Neural cell (in vitro differentiated cells): ENCODE measurements around the gene GORASP2. TPM values are rescaled to one million over a fixed set of nuclear protein-coding genes. Genes with fewer than 3 reads are reported as not detected.

Experiments used
- H2AFZ ChIP-seq: fragments of 200-600, 300-800 bp; sonication (generic), shearing (Covaris generic); 2 replicates; pipeline ENCODE4 v1.6.0; 2014; ENCODE audit warnings: low read depth, mild to moderate bottlenecking, antibody characterized with exemption, low read length, moderate library complexity
- H3F3A ChIP-seq: fragments of 200-600 bp; shearing (Covaris generic); 2 replicates; pipeline ENCODE4 v1.6.1; 2016; ENCODE audit warnings: mild to moderate bottlenecking, moderate library complexity, mixed read lengths, antibody characterized with exemption, low read length; ENCODE audit not compliant: insufficient read depth, poor library complexity, severe bottlenecking
- H3K27ac ChIP-seq: fragments of 200-600, 300-800 bp; sonication (generic), shearing (Covaris generic); 2 replicates; pipeline ENCODE4 v1.5.1; 2014; ENCODE audit warnings: mild to moderate bottlenecking, low read length, moderate library complexity
- H3K27me3 ChIP-seq: fragments of 300-800, 200-600 bp; sonication (generic), shearing (Covaris generic); 2 replicates; pipeline ENCODE4 v1.6.0; 2014; ENCODE audit warnings: mild to moderate bottlenecking, low read depth, low read length, moderate library complexity; ENCODE audit not compliant: insufficient read depth
- H3K36me3 ChIP-seq: fragments of 300-800, 200-600 bp; sonication (generic), shearing (Covaris generic); 2 replicates; pipeline ENCODE4 v1.5.1; 2014; ENCODE audit warnings: mild to moderate bottlenecking, antibody characterized with exemption, low read length, moderate library complexity; ENCODE audit not compliant: insufficient read depth
- H3K4me2 ChIP-seq: fragments of 300-800, 200-600 bp; sonication (generic), shearing (Covaris generic); 2 replicates; pipeline ENCODE4 v1.6.0; 2014; ENCODE audit warnings: mild to moderate bottlenecking, low read length
- H3K4me3 ChIP-seq: fragments of 300-800, 200-600 bp; sonication (generic), shearing (Covaris generic); 2 replicates; pipeline ENCODE4 v1.5.1; 2014; ENCODE audit warnings: mild to moderate bottlenecking, low read length, moderate library complexity
- H3K79me2 ChIP-seq: fragments of 200-600 bp; shearing (Covaris generic); replicated peaks from 2 replicates; pipeline ENCODE4 v1.6.0; 2014; ENCODE audit warnings: mild to moderate bottlenecking, low read length, moderate library complexity; ENCODE audit not compliant: insufficient read depth
- H3K9ac ChIP-seq: fragments of 300-800, 200-600 bp; sonication (generic), shearing (Covaris generic); 2 replicates; pipeline ENCODE4 v1.6.1; 2016; ENCODE audit warnings: mild to moderate bottlenecking, low read length, mixed read lengths
- H3K9me2 ChIP-seq: fragments of 200-600 bp; shearing (Covaris generic); 2 replicates; pipeline ENCODE4 v1.6.1; 2016; ENCODE audit warnings: mild to moderate bottlenecking, low read length, mixed read lengths; ENCODE audit not compliant: insufficient read depth
- H3K9me3 ChIP-seq: fragments of 200-600, 300-800 bp; sonication (generic), shearing (Covaris generic); 2 replicates; pipeline ENCODE4 v1.6.1; 2016; ENCODE audit warnings: mild to moderate bottlenecking, mixed run types, low read length, moderate library complexity, mixed read lengths
- H4K20me1 ChIP-seq: fragments of 200-600 bp; shearing (Covaris generic); 2 replicates; pipeline ENCODE4 v1.6.1; 2016; ENCODE audit warnings: mild to moderate bottlenecking, mixed run types; ENCODE audit not compliant: insufficient read depth
- CTCF ChIP-seq: fragments of 450-650 bp; IDR thresholded peaks from 2 replicates; pipeline ENCODE4 v1.5.1; 2014; ENCODE audit warnings: antibody characterized with exemption, mild to moderate bottlenecking, moderate library complexity; ENCODE audit not compliant: poor library complexity, severe bottlenecking
- EP300 ChIP-seq: fragments of 450-650 bp; conservative IDR thresholded peaks from 2 replicates; pipeline ENCODE4 v1.6.1; 2014; ENCODE audit warnings: antibody characterized with exemption, mild to moderate bottlenecking, moderate library complexity; ENCODE audit not compliant: poor library complexity, severe bottlenecking
- EZH2 ChIP-seq: fragments of 200-600, 300-800 bp; shearing (Covaris generic), sonication (generic); IDR thresholded peaks from 2 replicates; pipeline ENCODE4 v1.6.1; 2014; ENCODE audit warnings: antibody characterized with exemption, low read length, borderline replicate concordance, mild to moderate bottlenecking; ENCODE audit not compliant: insufficient read depth, poor library complexity, severe bottlenecking
- MXI1 ChIP-seq: fragments of 450-650 bp; conservative IDR thresholded peaks from 2 replicates; pipeline ENCODE4 v1.6.1; 2014; ENCODE audit warnings: antibody characterized with exemption, mild to moderate bottlenecking; ENCODE audit not compliant: poor library complexity, severe bottlenecking
- POLR2AphosphoS5 ChIP-seq: IDR thresholded peaks from 2 replicates; pipeline ENCODE4 v1.6.1; 2012
- RAD21 ChIP-seq: fragments of 450-650 bp; conservative IDR thresholded peaks from 2 replicates; pipeline ENCODE4 v1.6.1; 2014; ENCODE audit warnings: antibody characterized with exemption, mild to moderate bottlenecking, moderate library complexity
- REST ChIP-seq: IDR thresholded peaks from 2 replicates; pipeline ENCODE4 v1.6.1; 2012; ENCODE audit warnings: borderline replicate concordance
- SMC3 ChIP-seq: fragments of 450-650 bp; conservative IDR thresholded peaks from 2 replicates; pipeline ENCODE4 v1.6.1; 2014; ENCODE audit warnings: antibody characterized with exemption, mild to moderate bottlenecking, moderate library complexity; ENCODE audit not compliant: poor library complexity
- TAF1 ChIP-seq: IDR thresholded peaks from 2 replicates; pipeline ENCODE4 v1.6.1; 2012; ENCODE audit warnings: low read depth
- polyA plus RNA-seq: library from polyadenylated mRNA; depleted of rRNA; stranded (reverse); fragments of >200 nt; gene quantifications from 2 replicates; pipeline ENCODE4 v1.2.3, GENCODE V29; 2014

Gene GORASP2
- polyA plus RNA-seq, 1 donor from 2014 or later, result 20.4 TPM

DNA sequence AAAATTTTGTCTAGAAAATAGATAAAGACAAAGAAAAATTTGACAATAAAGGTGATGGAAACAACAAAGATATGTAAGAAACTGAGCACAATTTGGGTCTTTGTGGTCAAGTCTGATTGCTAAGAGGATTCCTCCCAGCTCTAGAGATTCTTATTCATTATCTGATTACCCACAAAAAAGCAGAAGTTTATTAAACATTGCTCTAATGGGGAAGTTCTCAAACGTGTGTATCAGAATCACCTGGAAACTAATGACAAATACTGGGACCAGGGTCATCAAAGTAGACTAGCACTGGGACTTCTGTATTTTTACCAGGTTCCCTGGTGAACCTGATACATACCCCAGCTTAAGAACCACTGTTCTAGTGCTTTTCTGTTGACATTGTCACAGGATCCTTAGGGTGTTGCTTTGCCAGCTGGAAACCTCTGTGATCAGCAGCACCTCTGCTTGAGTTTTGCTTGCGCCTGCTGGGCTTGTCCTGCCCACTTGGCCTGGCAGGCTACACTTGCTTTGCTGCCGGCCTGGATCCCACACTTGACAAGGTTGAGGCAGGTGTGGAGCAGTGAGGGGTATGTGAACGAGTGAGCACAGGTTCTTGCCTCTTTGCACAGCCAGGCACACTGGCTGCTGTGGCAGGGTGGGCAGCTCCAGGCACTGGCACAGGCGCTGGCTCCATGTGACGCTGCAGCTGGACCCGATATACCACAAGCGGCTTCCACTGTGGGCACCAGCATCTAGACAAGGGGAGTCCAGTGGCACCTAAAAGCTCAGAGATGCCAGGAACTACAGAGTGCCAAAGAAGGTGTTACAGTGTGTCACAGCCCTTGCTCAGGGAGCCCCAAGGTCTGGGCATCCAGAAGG lies 6.2 kb upstream of the GORASP2 start:
- Histone ChIP-seq H3K79me2 (no peaks in the 10 kb centered on the region), H3K9me2 (no peaks in the 10 kb centered on the region), H3K36me3 (no peaks in the 10 kb centered on the region), H3K27ac (no peak overlapping the region), H3K27me3 (no peaks in the 10 kb centered on the region), H3K9me3 (no peaks in the 10 kb centered on the region), H3K9ac (no peak overlapping the region), H3F3A (no peaks in the 10 kb centered on the region), H3K4me3 (no peak overlapping the region), H3K4me2 (no peak overlapping the region), H4K20me1 (no peaks in the 10 kb centered on the region), H2AFZ (no peak overlapping the region)
- no peak for TF ChIP-seq POLR2AphosphoS5
- TF ChIP-seq CTCF, result no peak
- TF ChIP-seq RAD21, result no peak
- TF ChIP-seq TAF1, result no peak
- TF ChIP-seq MXI1, result no peak

GRCh38 chr2:170923799-170924198 lies 5.3 kb upstream of the GORASP2 start:
- H3K4me3 ChIP-seq, result no peak overlapping the region
- no peaks in the 10 kb centered on the region for H3K36me3 ChIP-seq
- TF ChIP-seq EP300 (no peak), RAD21 (no peak), CTCF (no peak), EZH2 (no peak), REST (no peak), TAF1 (no peak), MXI1 (no peak), SMC3 (no peak), POLR2AphosphoS5 (no peak)
- no peaks in the 10 kb centered on the region for H3K9me2 ChIP-seq
- H3K4me2 ChIP-seq, result no peak overlapping the region
- H4K20me1 ChIP-seq, result no peaks in the 10 kb centered on the region
- H3F3A ChIP-seq, result no peaks in the 10 kb centered on the region
- H3K79me2 ChIP-seq, result no peaks in the 10 kb centered on the region
- H3K27ac ChIP-seq, result no peak overlapping the region
- H3K9ac ChIP-seq, result no peak overlapping the region
- H3K9me3 ChIP-seq, result no peaks in the 10 kb centered on the region
- H3K27me3 ChIP-seq, result no peaks in the 10 kb centered on the region
- no peak overlapping the region for H2AFZ ChIP-seq
